ENCODE results near the gene TNFAIP8L1. TPM values are rescaled to one million over a fixed set of nuclear protein-coding genes. Genes with fewer than 3 reads are reported as not detected.

Gene TNFAIP8L1
- total and polyA plus RNA-seq, 12 donors: 2.5 to 13.4 (median 6.1) TPM

- H3K9me3 ChIP-seq: no peaks in the 10 kb centered on the region
- no peak for TF ChIP-seq CTCF (IDR thresholded peaks at IDR 0.05)
- H3K4me1 ChIP-seq: peaks cover 3 to 10% (median 6%) of the 10 kb centered on the region in 9 donors
- ATAC-seq (no peak), DNase-seq (no peak)
- WGBS, 2 donors: 44 to 45% methylated on average over 21 of the region's 21 CpGs
- no peaks in the 10 kb centered on the region for H3K36me3 ChIP-seq
- H3K4me3 ChIP-seq: no peak overlapping the region
- no peak overlapping the region for H3K27ac ChIP-seq
- peaks cover 6 to 86% (median 56%) of the 10 kb centered on the region in 7 donors for H3K27me3 ChIP-seq
- intact Hi-C loops (cut with DNase I): no loop called here
Observed at GRCh38 chr19:4596033-4596904, 43.0 kb upstream of the TNFAIP8L1 start.

- peaks cover 3 to 10% (median 6%) of the 10 kb centered on the region in 9 donors for H3K4me1 ChIP-seq
- no peaks in the 10 kb centered on the region for H3K9me3 ChIP-seq
- TF ChIP-seq CTCF (IDR thresholded peaks at IDR 0.05): no peak
- 8 to 11% methylated on average over 27 of the region's 27 CpGs for WGBS, 2 donors
- H3K4me3 ChIP-seq: no peak overlapping the region
- no peak overlapping the region for H3K27ac ChIP-seq
- intact Hi-C loops (cut with DNase I): no loop called here
- ATAC-seq (peak in 4 of 8 donors; percentile 11 to 38 (median 30)), DNase-seq (no peak)
- H3K27me3 ChIP-seq: peaks cover 6 to 82% (median 58%) of the 10 kb centered on the region in 7 donors
- no peaks in the 10 kb centered on the region for H3K36me3 ChIP-seq
Observed at GRCh38 chr19:4597278-4597974, 41.9 kb upstream of the TNFAIP8L1 start.

GRCh38 chr19:4597975-4598671 is 41.2 kb upstream of the TNFAIP8L1 start:
- Histone ChIP-seq H3K27ac (no peak overlapping the region), H3K27me3 (peaks cover 6 to 75% (median 58%) of the 10 kb centered on the region in 7 donors), H3K4me1 (peaks cover 3 to 10% (median 6%) of the 10 kb centered on the region in 9 donors), H3K36me3 (no peaks in the 10 kb centered on the region), H3K9me3 (no peaks in the 10 kb centered on the region), H3K4me3 (peak overlapping the region in 7 of 10 donors; percentile 7 to 31 (median 16))
- no peak for TF ChIP-seq CTCF (IDR thresholded peaks at IDR 0.05)
- WGBS, 2 donors: 1 to 2% methylated on average over 27 to 32 of the region's 32 CpGs
- peak in 1 of 2 donors; percentile 52 for DNase-seq
- peak in 7 of 8 donors; percentile 39 to 87 (median 61) for ATAC-seq
- intact Hi-C loops (cut with DNase I): no loop called here

- DNase-seq (no peak), ATAC-seq (no peak)
- Histone ChIP-seq H3K4me3 (no peak overlapping the region), H3K27ac (no peak overlapping the region), H3K4me1 (peaks cover 3 to 10% (median 6%) of the 10 kb centered on the region in 9 donors), H3K36me3 (no peaks in the 10 kb centered on the region), H3K9me3 (no peaks in the 10 kb centered on the region), H3K27me3 (peaks cover 6 to 72% (median 58%) of the 10 kb centered on the region in 7 donors)
- intact Hi-C loops (cut with DNase I): no loop called here
- no peak for TF ChIP-seq CTCF (IDR thresholded peaks at IDR 0.05)
- 9 to 10% methylated on average over 15 to 17 of the region's 17 CpGs for WGBS, 2 donors
Observed at GRCh38 chr19:4598712-4599111, 40.6 kb upstream of the TNFAIP8L1 start.

Data from heart right ventricle (tissue), 16 donors.